A673 (cell line): Measurements from ENCODE around the gene ELK3.

ENCODE experiments used
- CTCF ChIP-seq: fragments of 300-800, 200-600 bp; sonication (generic); conservative IDR thresholded peaks from 2 replicates; pipeline ENCODE4 v1.5.1; 2017; ENCODE audit warnings: low read depth, mild to moderate bottlenecking, antibody characterized with exemption, low read length, moderate library complexity, mixed read lengths
- EZH2 ChIP-seq: fragments of 200-600 bp; sonication (generic); IDR thresholded peaks from 2 replicates; pipeline ENCODE4 v1.6.1; 2017; ENCODE audit warnings: borderline replicate concordance, low read depth, mild to moderate bottlenecking, mixed read lengths, antibody characterized with exemption, low read length; ENCODE audit not compliant: poor library complexity, severe bottlenecking

GRCh38 chr12:96237465-96238077, 43.4 kb downstream of the ELK3 start:
- TF ChIP-seq CTCF: no peak
- TF ChIP-seq EZH2: no peak
